ENCODE measurements around the gene ADAM10.

ADAM10 gene

DNA sequence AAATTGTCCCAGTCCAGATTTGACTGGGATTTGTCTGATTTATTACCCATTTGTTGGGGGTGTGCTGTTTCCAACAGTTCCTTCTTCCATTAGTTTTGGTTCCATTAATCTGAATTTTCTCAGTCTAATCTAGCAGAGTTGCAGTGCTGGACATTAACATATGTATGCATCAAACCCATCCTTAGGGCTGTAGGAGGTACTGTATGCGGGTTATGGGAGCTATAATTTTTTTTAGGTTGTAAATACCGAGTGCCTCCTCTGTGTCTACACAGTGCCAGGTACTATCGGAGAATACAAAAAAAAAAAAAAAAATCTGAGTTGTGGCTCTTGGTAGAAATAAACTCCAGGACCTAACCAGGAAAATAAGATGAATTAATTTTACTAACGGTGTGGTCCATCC, 183.9 kb downstream of the ADAM10 start:
- H3K4me3 ChIP-seq (ENCODE audit: extremely low read depth, insufficient read depth, low read length, poor library complexity, severe bottlenecking): no peak overlapping the region
- H3K4me1 ChIP-seq (ENCODE audit: control insufficient read depth, insufficient read depth, low read length, poor library complexity, severe bottlenecking): no peaks in the 10 kb centered on the region
- 100% methylated on average over 1 of the region's 4 CpGs; no CpG with 5 or more reads in 1 of the 2 experiments for WGBS, 2 experiments (ENCODE audit: insufficient coverage in 2 of 2)
- H3K36me3 ChIP-seq (ENCODE audit: control insufficient read depth, insufficient read depth, low read length): no peaks in the 10 kb centered on the region
- H3K9me3 ChIP-seq (ENCODE audit: control insufficient read depth, low read length): peaks cover 6% of the 10 kb centered on the region
- no peak overlapping the region for H3K27ac ChIP-seq (ENCODE audit: low read depth, low read length, severe bottlenecking)

DNA sequence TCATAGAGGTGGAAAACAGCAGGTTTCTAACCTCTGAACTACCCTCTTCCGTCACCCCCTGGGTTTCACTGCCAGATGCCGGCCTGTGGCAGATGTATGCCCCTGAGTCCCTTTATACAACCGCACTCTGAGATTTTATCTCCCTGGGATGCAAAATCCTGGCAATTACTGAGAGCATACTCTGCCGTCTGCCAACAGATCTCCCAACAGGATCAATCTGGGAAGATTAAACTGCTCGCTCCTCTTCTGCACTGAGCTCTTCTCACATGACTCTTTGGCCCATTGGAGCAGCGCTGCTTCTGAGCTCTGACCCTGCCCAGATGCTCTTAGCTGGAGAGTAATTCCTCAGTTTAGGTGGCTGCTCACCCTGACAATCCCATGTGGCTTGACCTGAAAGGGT, 184.5 kb downstream of the ADAM10 start:
- H3K4me3 ChIP-seq (ENCODE audit: extremely low read depth, insufficient read depth, low read length, poor library complexity, severe bottlenecking): no peak overlapping the region
- peaks cover 6% of the 10 kb centered on the region for H3K9me3 ChIP-seq (ENCODE audit: control insufficient read depth, low read length)
- 91 to 95% methylated on average over 4 to 5 of the region's 6 CpGs for WGBS, 2 experiments (ENCODE audit: insufficient coverage in 2 of 2)

DNA sequence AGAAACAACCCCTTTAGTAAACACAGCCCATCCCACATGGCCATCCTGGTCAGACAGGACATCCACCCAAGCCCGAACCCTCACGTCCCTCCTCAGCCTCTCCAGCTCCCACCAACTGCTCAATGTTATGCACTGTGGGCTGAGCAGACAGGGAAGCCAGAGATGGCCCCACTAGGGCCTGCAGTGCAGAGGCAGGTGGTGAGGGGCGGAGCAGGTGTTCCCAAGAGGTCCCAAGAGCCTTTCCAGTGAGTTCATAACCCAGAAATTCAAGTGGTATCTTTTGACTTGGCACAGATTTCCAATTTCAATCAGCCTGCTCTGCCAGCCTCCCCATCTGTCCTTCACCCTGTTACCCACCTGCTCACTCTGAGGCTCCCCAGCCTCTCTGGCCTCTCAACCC, 187.4 kb downstream of the ADAM10 start:
- Histone ChIP-seq H3K36me3 (ENCODE audit: control insufficient read depth, insufficient read depth, low read length) (no peaks in the 10 kb centered on the region), H3K4me1 (ENCODE audit: control insufficient read depth, insufficient read depth, low read length, poor library complexity, severe bottlenecking) (no peaks in the 10 kb centered on the region), H3K4me3 (ENCODE audit: extremely low read depth, insufficient read depth, low read length, poor library complexity, severe bottlenecking) (no peak overlapping the region), H3K9me3 (ENCODE audit: control insufficient read depth, low read length) (peaks cover 8% of the 10 kb centered on the region), H3K27ac (ENCODE audit: low read depth, low read length, severe bottlenecking) (no peak overlapping the region)
- 81 to 100% methylated on average over 2 to 3 of the region's 3 CpGs for WGBS, 2 experiments (ENCODE audit: insufficient coverage in 2 of 2)

More for the DNA sequence above, 184.5 kb downstream of the ADAM10 start:
- H3K27ac ChIP-seq (ENCODE audit: low read depth, low read length, severe bottlenecking): no peak overlapping the region
- H3K36me3 ChIP-seq (ENCODE audit: control insufficient read depth, insufficient read depth, low read length): no peaks in the 10 kb centered on the region
- no peaks in the 10 kb centered on the region for H3K4me1 ChIP-seq (ENCODE audit: control insufficient read depth, insufficient read depth, low read length, poor library complexity, severe bottlenecking)

DNA sequence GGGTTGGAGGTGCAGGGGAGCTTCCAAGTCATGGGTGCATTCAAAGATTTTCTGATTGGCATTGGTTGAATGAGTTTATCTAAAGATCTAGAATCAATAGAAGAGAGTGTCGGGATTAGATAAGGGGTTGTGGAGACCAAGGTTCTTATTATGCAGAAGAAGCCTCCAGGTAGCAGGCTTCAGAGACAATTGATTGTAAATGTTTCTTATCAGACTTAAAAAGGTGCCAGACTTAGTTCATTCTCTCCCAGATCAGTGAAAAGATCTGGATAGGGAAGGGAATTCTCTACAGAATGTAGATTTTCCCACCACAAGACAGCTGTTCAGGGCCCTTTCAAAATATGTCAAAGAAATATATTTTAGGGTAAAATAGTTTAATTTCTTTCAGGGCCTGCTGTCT, 188.2 kb downstream of the ADAM10 start:
- WGBS, 2 experiments (ENCODE audit: insufficient coverage in 2 of 2): no CpG with 5 or more reads among the region's 1 CpG
- no peak overlapping the region for H3K4me3 ChIP-seq (ENCODE audit: extremely low read depth, insufficient read depth, low read length, poor library complexity, severe bottlenecking)
- H3K36me3 ChIP-seq (ENCODE audit: control insufficient read depth, insufficient read depth, low read length): no peaks in the 10 kb centered on the region
- no peaks in the 10 kb centered on the region for H3K4me1 ChIP-seq (ENCODE audit: control insufficient read depth, insufficient read depth, low read length, poor library complexity, severe bottlenecking)
- peaks cover 8% of the 10 kb centered on the region for H3K9me3 ChIP-seq (ENCODE audit: control insufficient read depth, low read length)
- H3K27ac ChIP-seq (ENCODE audit: low read depth, low read length, severe bottlenecking): no peak overlapping the region

DNA sequence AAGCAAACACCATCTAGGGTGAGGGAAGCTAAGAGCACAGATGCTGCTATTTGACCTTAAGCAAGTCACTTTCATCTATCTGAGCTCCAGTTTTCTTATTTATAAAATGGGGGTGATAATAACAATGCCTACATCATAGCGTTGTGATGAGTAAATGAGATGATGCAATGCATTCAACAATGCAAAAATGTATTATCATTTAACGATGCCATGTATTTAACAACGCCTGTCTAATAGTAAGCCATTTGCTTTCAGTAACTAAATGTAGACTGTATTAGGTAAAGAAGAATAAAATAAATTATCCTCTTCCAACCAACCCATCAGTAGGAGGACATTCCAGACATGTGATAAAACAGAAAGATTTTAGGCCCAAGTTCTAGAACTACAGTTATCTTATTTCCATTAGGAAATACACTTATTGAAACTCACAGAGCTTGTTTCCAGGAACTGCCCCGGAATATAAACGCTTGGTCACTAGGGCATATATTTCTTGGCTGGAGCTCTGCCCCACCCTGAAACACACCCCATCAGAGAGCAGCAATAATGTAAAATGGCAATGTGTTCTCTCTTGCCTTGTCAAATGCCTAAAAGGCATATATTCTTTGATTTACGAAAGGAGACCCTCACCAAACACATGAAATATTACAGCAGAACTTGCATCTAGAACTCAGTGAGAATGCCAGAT, 189.5 kb downstream of the ADAM10 start:
- peaks cover 8% of the 10 kb centered on the region for H3K9me3 ChIP-seq (ENCODE audit: control insufficient read depth, low read length)
- H3K27ac ChIP-seq (ENCODE audit: low read depth, low read length, severe bottlenecking): no peak overlapping the region
- no peaks in the 10 kb centered on the region for H3K36me3 ChIP-seq (ENCODE audit: control insufficient read depth, insufficient read depth, low read length)
- 0 to 50% methylated on average over 1 to 2 of the region's 6 CpGs for WGBS, 2 experiments (ENCODE audit: insufficient coverage in 2 of 2)
- H3K4me3 ChIP-seq (ENCODE audit: extremely low read depth, insufficient read depth, low read length, poor library complexity, severe bottlenecking): no peak overlapping the region
- peaks cover 1% of the 10 kb centered on the region for H3K4me1 ChIP-seq (ENCODE audit: control insufficient read depth, insufficient read depth, low read length, poor library complexity, severe bottlenecking)

DNA sequence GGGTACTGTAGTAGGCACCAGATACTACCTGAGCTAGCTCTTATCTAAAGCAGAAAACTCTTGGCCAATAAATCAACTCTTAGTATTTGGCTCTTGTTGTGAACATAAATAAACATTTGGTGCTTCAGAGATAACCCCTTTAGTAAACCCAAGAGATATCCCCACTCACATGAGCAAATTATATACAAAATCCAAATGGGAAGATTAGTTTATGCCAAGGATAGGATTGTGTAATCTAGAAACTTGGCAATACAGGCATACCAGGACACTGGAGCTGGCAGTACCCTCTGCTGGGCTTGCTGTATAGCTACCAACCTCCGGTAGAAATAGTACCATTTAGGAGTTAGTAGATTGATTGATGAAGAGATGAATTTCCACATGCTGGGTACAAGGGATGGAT, 190.7 kb downstream of the ADAM10 start:
- Histone ChIP-seq H3K4me3 (ENCODE audit: extremely low read depth, insufficient read depth, low read length, poor library complexity, severe bottlenecking) (no peak overlapping the region), H3K36me3 (ENCODE audit: control insufficient read depth, insufficient read depth, low read length) (no peaks in the 10 kb centered on the region), H3K27ac (ENCODE audit: low read depth, low read length, severe bottlenecking) (no peak overlapping the region), H3K9me3 (ENCODE audit: control insufficient read depth, low read length) (peaks cover 8% of the 10 kb centered on the region), H3K4me1 (ENCODE audit: control insufficient read depth, insufficient read depth, low read length, poor library complexity, severe bottlenecking) (peaks cover 4% of the 10 kb centered on the region)
- WGBS, 2 experiments (ENCODE audit: insufficient coverage in 2 of 2): 71 to 86% methylated on average over 1 of the region's 1 CpG

DNA sequence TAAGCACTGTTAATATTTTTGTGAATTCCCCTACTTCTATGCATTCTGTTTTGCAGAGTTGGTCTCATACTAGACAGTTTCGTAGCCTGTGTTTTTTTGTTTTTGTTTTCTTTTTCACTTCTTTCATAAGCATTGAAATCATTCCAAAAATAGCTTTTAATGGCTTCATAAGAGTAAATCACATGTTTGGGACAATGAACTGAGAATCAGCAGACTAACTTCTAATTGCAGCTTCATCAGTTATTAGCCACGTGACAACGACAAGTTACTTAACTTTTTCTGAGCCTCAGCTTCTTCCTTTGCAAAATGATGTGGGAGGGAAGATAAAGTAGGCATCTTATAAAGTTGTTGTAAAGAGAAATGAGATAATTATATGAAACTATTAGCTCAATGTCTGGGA, 193.0 kb downstream of the ADAM10 start:
- Histone ChIP-seq H3K27ac (ENCODE audit: low read depth, low read length, severe bottlenecking) (no peak overlapping the region), H3K9me3 (ENCODE audit: control insufficient read depth, low read length) (peaks cover 8% of the 10 kb centered on the region), H3K36me3 (ENCODE audit: control insufficient read depth, insufficient read depth, low read length) (no peaks in the 10 kb centered on the region), H3K4me3 (ENCODE audit: extremely low read depth, insufficient read depth, low read length, poor library complexity, severe bottlenecking) (no peak overlapping the region), H3K4me1 (ENCODE audit: control insufficient read depth, insufficient read depth, low read length, poor library complexity, severe bottlenecking) (peaks cover 15% of the 10 kb centered on the region)
- 100% methylated on average over 2 of the region's 3 CpGs; no CpG with 5 or more reads in 1 of the 2 experiments for WGBS, 2 experiments (ENCODE audit: insufficient coverage in 2 of 2)

DNA sequence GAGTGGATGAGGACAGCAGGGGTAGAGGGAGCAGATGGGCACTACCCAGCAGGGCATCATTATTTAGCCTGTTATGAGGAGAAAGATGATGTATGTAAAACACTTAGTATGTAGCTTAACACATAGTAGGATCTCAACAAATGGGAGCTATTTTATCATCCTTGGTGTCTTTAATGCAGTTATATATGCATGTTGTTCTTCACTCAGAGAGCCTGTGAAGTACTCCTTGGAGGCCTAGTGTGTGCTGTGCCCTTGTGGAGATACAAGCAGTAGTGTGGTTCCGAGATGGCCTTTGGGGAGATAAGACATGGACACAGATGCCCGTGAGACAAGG, 193.5 kb downstream of the ADAM10 start:
- no peak overlapping the region for H3K4me3 ChIP-seq (ENCODE audit: extremely low read depth, insufficient read depth, low read length, poor library complexity, severe bottlenecking)
- WGBS, 2 experiments (ENCODE audit: insufficient coverage in 2 of 2): 83 to 100% methylated on average over 1 of the region's 2 CpGs
- H3K36me3 ChIP-seq (ENCODE audit: control insufficient read depth, insufficient read depth, low read length): no peaks in the 10 kb centered on the region
- peaks cover 21% of the 10 kb centered on the region for H3K4me1 ChIP-seq (ENCODE audit: control insufficient read depth, insufficient read depth, low read length, poor library complexity, severe bottlenecking)
- H3K27ac ChIP-seq (ENCODE audit: low read depth, low read length, severe bottlenecking): no peak overlapping the region
- H3K9me3 ChIP-seq (ENCODE audit: control insufficient read depth, low read length): peaks cover 8% of the 10 kb centered on the region

DNA sequence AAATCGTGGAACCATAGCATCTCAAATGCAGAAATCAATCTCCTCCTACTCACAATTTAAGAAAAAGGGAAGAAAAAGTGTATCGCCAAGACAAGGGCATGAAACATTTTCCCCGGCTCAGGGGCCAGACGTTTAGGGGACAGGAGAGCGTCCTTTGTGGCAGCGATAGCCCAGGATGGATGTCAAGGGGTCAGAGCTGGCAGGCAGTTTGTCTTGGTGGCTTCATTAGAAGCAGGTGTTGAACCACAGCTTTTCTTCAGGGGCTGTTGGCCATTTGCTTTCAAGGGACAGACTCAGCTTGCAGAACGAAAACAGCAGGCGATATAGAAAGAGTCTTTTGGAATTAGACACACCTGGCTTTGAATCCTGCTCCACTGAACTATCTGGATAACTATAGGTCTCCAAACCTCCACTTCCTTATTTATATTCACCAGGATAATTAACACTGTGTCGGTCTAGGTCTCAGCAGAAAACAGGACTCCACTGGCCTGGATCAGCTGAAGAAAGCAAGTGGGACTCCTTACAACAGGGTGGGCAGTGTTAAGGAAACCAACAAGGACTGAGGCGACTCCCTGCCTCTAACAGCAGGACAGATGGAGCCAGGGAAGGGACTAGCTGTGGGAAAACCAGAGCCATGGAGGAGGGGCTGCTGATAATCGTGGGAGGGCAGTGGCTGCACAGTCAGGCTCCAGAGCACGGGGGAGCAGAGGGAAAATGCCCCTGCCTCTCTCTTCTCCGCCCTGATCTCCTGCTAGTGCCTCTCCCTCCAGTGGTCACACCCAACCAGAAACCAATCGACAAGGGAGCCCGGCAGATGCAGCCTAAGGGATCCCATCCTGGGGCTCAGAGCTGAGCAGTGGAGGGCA, 194.1 kb downstream of the ADAM10 start:
- Histone ChIP-seq H3K27ac (ENCODE audit: low read depth, low read length, severe bottlenecking) (no peak overlapping the region), H3K4me3 (ENCODE audit: extremely low read depth, insufficient read depth, low read length, poor library complexity, severe bottlenecking) (no peak overlapping the region), H3K4me1 (ENCODE audit: control insufficient read depth, insufficient read depth, low read length, poor library complexity, severe bottlenecking) (peaks cover 22% of the 10 kb centered on the region), H3K36me3 (ENCODE audit: control insufficient read depth, insufficient read depth, low read length) (no peaks in the 10 kb centered on the region), H3K9me3 (ENCODE audit: control insufficient read depth, low read length) (peaks cover 8% of the 10 kb centered on the region)
- WGBS, 2 experiments (ENCODE audit: insufficient coverage in 2 of 2): 78 to 91% methylated on average over 6 to 12 of the region's 15 CpGs

DNA sequence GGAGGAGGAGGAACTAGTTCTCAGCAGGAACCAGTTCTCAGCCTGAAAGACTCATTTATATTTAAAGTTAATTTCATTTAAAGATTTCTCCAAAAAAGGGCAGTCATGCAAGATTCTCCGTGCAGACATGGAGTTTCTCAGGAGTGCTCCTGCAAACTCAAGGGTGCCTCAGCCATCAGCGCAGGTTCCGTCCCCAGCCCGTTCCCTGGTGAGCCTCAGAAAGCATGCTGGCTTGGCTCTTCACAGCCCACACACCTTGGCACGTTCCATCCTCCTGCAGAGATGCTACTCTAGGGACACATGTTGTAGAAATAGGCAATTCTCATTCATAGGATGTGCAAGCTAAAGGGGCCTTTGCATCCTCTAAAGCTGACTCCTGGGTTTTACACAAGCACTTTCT, 194.7 kb downstream of the ADAM10 start:
- H3K27ac ChIP-seq (ENCODE audit: low read depth, low read length, severe bottlenecking): no peak overlapping the region
- no peaks in the 10 kb centered on the region for H3K36me3 ChIP-seq (ENCODE audit: control insufficient read depth, insufficient read depth, low read length)
- 83 to 86% methylated on average over 1 to 5 of the region's 5 CpGs for WGBS, 2 experiments (ENCODE audit: insufficient coverage in 2 of 2)
- peaks cover 28% of the 10 kb centered on the region for H3K4me1 ChIP-seq (ENCODE audit: control insufficient read depth, insufficient read depth, low read length, poor library complexity, severe bottlenecking)
- peaks cover 8% of the 10 kb centered on the region for H3K9me3 ChIP-seq (ENCODE audit: control insufficient read depth, low read length)
- H3K4me3 ChIP-seq (ENCODE audit: extremely low read depth, insufficient read depth, low read length, poor library complexity, severe bottlenecking): no peak overlapping the region
